CD4-positive, alpha-beta T cell treated with Interleukin-4 for 4 hours (primary cell): ENCODE measurements around the gene CYP26B1.

Experiments
- DNase-seq: peaks from one replicate; pipeline ENCODE4 v3.0.0-alpha.2; 2020

Gene CYP26B1

GRCh38 chr2:72154386-72154975 lies 6.8 kb upstream of the CYP26B1 start:
- DNase-seq, result no peak

DNA sequence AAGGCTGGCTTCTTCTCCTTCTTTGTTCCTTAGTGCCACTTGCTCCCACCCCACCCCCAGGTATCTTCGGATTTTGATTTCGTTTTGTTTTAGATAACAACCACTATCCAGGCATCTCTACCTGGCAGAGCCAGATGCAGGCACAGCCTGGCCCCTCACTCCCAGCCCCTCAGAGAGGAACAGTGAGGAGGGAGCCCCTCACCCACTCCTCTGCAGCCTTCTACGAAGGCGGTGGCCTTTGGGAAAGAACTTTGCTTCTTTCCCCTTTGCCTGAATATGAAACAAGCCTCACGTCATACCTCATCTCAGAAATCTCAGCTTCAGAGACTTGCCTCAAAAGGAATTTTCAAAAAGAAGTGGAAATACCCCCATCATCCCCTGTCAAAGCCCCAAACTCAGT lies 6.3 kb upstream of the CYP26B1 start:
- DNase-seq, result no peak

DNA sequence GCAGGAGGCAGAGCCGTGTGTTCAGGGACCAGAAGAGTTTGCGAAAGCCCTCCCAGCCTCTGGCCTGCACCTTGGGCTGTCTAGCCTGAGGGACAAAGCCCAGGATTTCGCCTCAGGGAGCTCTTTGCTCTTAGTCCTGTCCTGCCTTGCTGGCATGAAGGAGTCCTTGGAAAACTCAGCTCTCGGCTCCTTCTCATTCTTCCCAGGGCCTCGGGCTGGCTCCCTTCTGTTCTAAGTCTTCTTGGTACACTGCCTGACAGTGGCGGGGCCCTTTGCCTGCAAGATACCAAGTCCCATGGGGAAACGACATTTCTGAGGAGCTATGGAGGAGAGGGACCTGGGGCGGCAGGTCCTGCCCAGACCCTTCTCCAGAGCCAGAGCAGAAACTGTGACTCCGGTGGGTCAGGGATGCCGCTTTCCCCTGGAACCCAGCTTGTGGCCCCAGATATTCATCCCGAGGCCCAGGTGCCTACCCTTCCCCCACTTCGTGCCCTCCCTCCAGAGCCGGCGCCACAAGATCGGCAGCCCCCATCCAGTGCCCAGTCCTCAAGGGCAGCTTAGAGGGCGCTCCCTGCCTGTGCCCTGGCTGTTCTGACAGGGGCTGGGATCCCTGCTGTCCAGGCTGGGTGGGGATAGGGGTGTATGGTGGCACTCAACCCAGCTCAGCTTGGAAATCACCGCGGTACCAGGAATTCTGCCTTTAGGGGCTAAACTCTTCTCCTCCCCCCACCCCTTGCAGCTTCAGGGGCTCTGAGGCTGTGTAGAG lies 5.5 kb upstream of the CYP26B1 start:
- DNase-seq, result no peak

GRCh38 chr2:72150861-72151356 lies 3.2 kb upstream of the CYP26B1 start:
- DNase-seq, result no peak

DNA sequence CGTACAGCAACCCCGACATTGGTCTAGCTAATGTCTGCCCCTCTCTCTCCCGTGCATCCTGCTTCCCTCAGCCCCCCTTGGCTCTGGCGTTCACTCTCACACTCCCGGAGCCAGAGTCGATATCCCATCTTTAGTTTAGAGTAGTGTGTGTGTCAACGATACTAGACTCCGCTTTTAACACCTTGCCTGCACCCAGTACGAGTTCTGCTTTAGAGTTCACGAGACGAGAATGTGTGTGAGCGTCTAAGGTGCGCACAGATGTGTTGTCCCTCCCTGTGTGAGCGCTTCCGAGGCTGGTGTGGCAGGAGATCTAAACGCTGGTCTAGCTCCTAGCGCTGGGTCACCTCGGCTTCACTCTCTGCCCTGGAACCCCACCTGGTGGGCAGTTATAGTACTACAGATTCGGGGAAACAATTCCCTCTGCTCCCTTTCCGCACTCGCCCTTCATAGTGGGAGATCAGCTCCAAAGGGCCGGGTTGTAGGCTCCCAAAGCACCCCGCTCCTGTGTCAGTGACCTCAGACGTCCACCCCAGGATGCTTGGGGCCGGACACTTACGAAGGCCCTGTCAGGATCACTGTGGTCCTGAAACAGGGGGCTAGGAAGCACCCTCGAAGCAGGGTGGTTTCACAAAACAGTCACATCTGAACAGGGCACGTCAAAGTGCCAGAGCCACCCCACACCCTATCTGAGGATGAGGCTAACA lies 2.6 kb upstream of the CYP26B1 start:
- peak; percentile 55 for DNase-seq

- DNase-seq, result no peak
Observed at GRCh38 chr2:72149556-72150156, 2.0 kb upstream of the CYP26B1 start.

- DNase-seq, result no peak
Observed at GRCh38 chr2:72148837-72149555, 1.3 kb upstream of the CYP26B1 start.

GRCh38 chr2:72148003-72148836 lies 558 bp upstream of the CYP26B1 start:
- no peak for DNase-seq

DNA sequence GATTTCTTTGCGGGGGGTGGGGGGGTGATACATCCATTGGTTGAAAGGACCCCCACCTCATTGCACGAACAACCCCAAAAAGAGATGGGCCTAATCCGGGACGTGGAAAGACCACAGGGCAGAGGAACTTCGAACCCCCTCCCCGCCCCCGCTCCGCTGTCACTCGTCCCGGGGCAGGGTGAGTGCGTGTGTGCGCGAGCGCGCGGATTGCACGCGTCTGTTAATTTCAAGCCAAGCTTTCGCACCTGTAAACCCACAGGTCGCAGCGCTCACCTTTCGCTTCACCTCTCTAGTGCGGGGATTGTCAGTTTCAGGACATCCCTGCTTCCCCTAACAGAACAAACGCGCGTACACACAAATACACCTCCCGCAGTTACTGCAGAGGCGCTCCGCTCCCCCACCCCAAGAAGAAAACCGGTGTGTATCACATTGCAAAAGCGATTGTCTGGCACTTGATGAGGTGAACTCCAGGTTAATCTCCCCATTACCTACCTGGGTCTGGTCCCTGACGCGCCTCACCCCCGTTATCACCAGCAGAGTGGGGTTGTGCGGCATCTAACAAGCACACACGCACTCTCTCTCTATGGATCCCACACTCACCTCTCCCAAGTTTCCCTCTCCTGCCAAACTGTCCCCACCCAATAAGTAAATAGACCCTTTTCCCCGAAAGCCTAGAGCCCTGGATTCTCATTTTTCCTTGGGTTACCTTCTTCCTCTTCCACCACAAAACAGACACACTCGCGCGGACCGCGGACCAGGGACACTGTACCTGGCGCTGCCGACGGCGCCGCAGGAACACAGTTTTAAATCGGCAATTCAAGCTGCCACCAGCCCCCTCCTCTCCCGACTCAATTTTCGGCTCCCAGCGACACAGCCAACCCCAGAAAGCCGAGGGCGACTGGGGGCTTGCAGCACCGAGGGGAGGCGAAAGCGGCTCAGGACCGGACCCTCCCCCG lies 1.0 kb downstream of the CYP26B1 start:
- DNase-seq, result no peak

- no peak for DNase-seq
Observed at GRCh38 chr2:72145658-72146329, 1.9 kb downstream of the CYP26B1 start.

- no peak for DNase-seq
Observed at GRCh38 chr2:72145289-72145657, 2.4 kb downstream of the CYP26B1 start.

- DNase-seq, result no peak
Observed at GRCh38 chr2:72144632-72145288, 2.9 kb downstream of the CYP26B1 start.

DNA sequence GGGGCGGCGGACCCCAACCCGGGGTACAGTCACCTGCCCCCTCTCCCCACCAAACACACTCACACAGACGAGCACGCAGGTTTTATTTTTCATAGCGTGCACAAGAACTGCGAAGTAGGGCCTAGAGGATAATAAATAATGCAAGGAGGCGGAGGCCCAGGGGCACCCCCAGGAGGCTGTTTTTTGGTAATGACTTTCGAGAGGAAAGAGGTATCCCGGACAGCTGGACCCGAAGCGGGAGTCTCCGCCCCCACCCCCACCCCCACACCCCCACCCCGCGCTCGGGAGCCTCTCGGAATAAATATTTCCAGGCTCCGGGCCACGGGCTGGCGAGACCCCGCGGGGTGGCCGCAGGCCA lies 3.4 kb downstream of the CYP26B1 start:
- DNase-seq, result no peak

DNA sequence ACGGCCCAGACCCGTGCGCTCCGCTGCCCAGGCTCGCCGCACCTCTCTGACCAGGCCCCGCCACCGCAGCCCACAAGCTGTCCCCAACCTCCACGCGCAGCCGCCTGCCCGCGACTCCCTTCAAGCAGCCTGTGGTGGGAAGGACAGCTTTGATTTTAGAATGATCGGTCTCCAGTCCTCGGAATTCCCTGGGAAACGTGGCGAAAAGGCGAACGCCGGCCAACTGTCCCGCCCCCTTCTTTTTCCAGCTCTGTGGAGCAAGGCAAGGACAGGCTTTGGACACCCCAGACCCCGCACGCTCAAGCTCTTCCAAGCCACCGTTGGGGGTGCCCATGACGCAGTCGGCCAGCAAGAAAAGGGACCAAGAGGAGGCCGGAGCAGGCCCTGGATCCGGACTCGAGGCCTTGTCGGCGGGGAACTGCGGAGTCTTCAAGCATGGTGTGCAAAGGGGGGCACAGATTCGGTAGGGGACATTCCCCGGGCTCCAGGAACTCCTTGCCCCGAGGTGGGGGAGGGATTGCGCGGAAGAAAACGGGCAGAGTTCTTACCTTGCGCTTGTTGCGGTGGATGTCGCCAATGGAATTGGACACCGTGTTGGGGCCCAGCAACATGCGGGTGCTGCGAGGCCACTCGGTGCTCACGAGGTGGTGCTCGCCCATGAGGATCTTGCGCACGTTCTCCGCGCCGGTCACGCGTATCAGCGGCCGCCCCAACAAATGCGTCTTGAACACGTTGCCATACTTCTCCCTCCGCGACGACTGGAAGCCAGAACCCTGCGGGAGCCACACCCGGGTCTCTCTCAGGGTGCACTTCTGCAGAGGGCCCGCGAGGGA lies 4.0 kb downstream of the CYP26B1 start:
- DNase-seq, result no peak

GRCh38 chr2:72142570-72143440 lies 4.9 kb downstream of the CYP26B1 start:
- no peak for DNase-seq

GRCh38 chr2:72141881-72142451 lies 5.7 kb downstream of the CYP26B1 start:
- DNase-seq, result no peak

GRCh38 chr2:72141032-72141645 lies 6.5 kb downstream of the CYP26B1 start:
- no peak for DNase-seq
